ENCODE measurements around the gene SH3RF3.

SH3RF3 gene

GRCh38 chr2:109402180-109402579 is 273.2 kb downstream of the SH3RF3 start:
- no peak for DNase-seq

GRCh38 chr2:109402980-109403840 is 274.2 kb downstream of the SH3RF3 start:
- peak in 1 of 2 donors; percentile 20 for DNase-seq

GRCh38 chr2:109403841-109404201 is 274.8 kb downstream of the SH3RF3 start:
- no peak for DNase-seq

- no peak for DNase-seq
Measured at GRCh38 chr2:109404681-109405080, 275.7 kb downstream of the SH3RF3 start.

GRCh38 chr2:109405873-109406272 is 276.9 kb downstream of the SH3RF3 start:
- DNase-seq = no peak

- no peak for DNase-seq
Measured at GRCh38 chr2:109406301-109406700, 277.3 kb downstream of the SH3RF3 start.

- DNase-seq = no peak
Measured at GRCh38 chr2:109407276-109408042, 278.5 kb downstream of the SH3RF3 start.

GRCh38 chr2:109408043-109408335 is 279.0 kb downstream of the SH3RF3 start:
- DNase-seq = no peak

GRCh38 chr2:109409321-109410038 is 280.5 kb downstream of the SH3RF3 start:
- DNase-seq = no peak

- no peak for DNase-seq
Measured at GRCh38 chr2:109410039-109410815, 281.2 kb downstream of the SH3RF3 start.

GRCh38 chr2:109411640-109412325 is 282.8 kb downstream of the SH3RF3 start:
- no peak for DNase-seq

- DNase-seq = no peak
Measured at GRCh38 chr2:109415581-109416013, 286.6 kb downstream of the SH3RF3 start.

GRCh38 chr2:109417701-109418335 is 288.8 kb downstream of the SH3RF3 start:
- no peak for DNase-seq

GRCh38 chr2:109418716-109419115 is 289.7 kb downstream of the SH3RF3 start:
- DNase-seq = no peak

GRCh38 chr2:109419171-109419756 is 290.3 kb downstream of the SH3RF3 start:
- DNase-seq = no peak

- DNase-seq = no peak
Measured at GRCh38 chr2:109419960-109420370, 291.0 kb downstream of the SH3RF3 start.

- DNase-seq = no peak
Measured at GRCh38 chr2:109421101-109421500, 292.1 kb downstream of the SH3RF3 start.

- DNase-seq = no peak
Measured at GRCh38 chr2:109421642-109422041, 292.6 kb downstream of the SH3RF3 start.

GRCh38 chr2:109422071-109422757 is 293.2 kb downstream of the SH3RF3 start:
- DNase-seq = no peak

GRCh38 chr2:109422758-109423500 is 293.9 kb downstream of the SH3RF3 start:
- no peak for DNase-seq

Measured in stimulated activated CD4-positive, alpha-beta T cell treated with anti-CD3 and anti-CD28 coated beads, Interleukin-2, amount 100 ng/mL, for 24 hours (primary cell).